A549 treated with CpdA at 1 μM for 4 hours (cell line): ENCODE results near the gene DDX31. TPM values are rescaled to one million over a fixed set of nuclear protein-coding genes. Genes with fewer than 3 reads are reported as not detected.

Experiments
- total RNA-seq: library from RNA; stranded (reverse); fragments of 200-300 nt; extraction: Qiagen RNA extraction; gene quantifications from 5 replicates; pipeline ENCODE4 v1.2.3, GENCODE V29; 2022; ENCODE audit warnings: low read depth

The DDX31 gene
- 27.0 to 32.2 TPM (median 28.1 TPM) in 5 replicates for total RNA-seq

DNA sequence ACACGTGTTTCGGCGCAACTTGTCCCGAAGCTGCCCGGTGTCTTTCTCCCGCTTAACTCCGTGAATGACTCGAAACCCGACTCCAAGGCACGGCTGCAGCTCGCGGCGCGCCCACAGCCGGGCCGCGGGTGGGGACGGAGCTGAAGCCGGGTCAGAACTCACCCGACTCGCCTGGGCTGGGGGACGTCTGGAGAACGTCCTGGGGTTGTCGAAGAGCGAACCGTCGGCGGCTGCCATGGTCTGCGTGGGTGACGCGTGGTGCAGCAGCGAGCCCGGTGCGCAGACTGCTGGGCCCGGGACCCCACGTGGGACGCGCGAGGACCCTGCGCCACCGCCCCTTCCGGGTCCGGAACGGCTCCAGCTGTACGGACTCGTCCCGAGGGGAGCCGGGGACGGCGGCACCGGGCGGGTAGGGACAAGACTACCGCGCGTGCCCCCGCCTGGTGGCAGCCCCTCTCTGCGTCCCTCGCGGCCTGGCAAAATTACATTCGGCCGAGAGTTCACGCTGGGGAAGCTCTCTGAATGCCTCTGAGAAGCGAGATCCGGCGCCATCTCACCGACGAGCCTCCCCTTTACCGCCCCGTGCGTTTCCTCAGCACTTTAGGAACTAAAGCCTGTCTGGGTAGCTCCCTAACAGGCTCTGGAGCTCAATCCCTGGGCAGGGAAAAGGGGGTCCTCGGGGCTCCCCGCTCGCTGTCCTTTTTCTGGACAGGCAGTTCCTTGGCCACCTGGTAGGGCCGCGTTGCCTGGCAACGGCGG, at the start of gene DDX31:
TSS of gene DDX31 (minus strand) at position 286 of the 759 bp plus-strand sequence. CDS start at position 237, 49 bp downstream.

DNA sequence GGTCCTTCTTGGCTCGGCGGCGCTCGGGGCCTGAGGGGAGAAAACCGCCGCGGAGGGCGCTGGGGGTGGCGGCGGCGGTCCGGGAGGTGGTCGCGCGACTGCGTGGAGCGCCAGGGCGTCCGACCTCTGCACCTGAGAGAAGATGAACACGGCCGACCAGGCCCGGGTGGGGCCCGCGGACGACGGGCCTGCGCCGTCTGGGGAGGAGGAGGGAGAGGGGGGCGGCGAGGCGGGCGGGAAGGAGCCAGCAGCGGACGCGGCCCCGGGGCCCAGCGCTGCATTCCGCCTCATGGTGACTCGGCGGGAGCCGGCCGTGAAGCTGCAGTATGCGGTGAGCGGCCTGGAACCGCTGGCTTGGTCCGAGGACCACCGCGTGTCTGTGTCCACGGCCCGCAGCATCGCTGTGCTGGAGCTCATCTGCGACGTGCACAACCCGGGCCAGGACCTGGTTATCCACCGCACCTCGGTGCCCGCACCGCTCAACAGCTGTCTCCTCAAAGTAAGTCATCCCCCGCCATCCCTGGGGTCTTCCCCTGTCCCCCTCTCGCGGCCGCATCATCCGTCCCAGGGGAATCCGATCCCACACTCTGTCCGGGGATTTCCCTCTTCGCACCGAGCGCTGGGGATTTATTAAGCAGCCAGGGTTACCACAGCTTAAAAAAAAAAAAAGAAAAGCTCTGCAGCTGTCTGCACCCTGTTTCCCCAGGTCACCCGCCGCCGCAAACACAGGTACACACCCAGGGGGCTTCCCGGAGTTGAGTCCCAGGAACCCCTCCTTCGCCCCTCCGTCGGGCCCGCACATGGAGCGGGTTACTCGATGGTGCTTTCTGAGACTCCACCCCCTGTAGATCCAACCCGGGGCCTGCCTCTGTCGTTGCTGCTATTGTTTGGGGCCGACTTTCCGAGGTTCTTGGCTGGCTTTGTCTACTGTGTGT, 941 bp upstream of the DDX31 start, which contains the start of gene GTF3C4:
TSS of gene GTF3C4 (plus strand) at position 8 of the 935 bp plus-strand sequence. CDS start at position 143, 135 bp downstream.

DNA sequence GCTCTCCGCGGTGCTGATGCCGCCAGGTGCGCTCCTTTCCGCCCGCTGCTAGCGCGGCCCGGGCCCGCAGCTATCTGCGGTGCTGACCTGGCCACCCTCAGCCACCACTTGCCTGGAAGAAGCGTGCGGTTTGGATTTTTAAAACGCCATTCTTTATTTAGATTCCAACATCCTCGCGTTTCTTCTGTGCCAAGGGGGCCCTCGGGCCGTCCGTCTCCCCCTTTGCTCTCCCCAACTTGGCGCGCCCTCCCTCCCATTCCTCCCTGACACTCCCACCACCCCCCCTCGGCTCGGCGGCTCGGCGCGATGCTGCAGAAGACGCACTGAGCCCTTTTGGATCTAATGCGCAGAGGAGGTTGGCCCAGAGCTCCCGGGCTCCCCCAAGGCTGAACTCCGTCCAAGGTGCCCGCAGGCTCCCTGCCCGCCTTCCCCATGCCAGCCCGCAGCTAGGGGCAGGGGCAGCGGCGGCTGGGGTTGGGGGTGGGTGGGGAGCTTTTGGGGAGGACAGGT, 87.5 kb downstream of the DDX31 start, which contains the start of gene BARHL1:
TSS of gene BARHL1 (plus strand) at position 331 of the 510 bp plus-strand sequence. CDS start 192 bp downstream, outside the sequence.

Other genes with a start within 250 kb of the DDX31 start
- gene BARHL1, start 87.4 kb downstream of the DDX31 start, total RNA-seq: 0.06 TPM in 1 of 5 replicates, not detected in the others
- 18.5 to 20.8 TPM (median 19.3 TPM) in 5 replicates for gene GTF3C4, start 481 bp upstream of the DDX31 start, total RNA-seq
- 0.84 to 1.4 TPM (median 1.2 TPM) in 5 replicates for gene AK8, start 208.3 kb upstream of the DDX31 start, total RNA-seq
- 2.9 to 5.4 TPM (median 4.6 TPM) in 5 replicates for gene SPACA9, start 208.9 kb upstream of the DDX31 start, total RNA-seq